HG02610 (cell line): ENCODE data around the gene APMAP.

Experiments
- ATAC-seq: cut with Tn5 transposase; IDR thresholded peaks from one replicate; pipeline ENCODE4 v1.9.1; 2021; ENCODE audit warnings: mild to moderate bottlenecking, moderate library complexity; ENCODE audit not compliant: unreplicated experiment

The APMAP gene

DNA sequence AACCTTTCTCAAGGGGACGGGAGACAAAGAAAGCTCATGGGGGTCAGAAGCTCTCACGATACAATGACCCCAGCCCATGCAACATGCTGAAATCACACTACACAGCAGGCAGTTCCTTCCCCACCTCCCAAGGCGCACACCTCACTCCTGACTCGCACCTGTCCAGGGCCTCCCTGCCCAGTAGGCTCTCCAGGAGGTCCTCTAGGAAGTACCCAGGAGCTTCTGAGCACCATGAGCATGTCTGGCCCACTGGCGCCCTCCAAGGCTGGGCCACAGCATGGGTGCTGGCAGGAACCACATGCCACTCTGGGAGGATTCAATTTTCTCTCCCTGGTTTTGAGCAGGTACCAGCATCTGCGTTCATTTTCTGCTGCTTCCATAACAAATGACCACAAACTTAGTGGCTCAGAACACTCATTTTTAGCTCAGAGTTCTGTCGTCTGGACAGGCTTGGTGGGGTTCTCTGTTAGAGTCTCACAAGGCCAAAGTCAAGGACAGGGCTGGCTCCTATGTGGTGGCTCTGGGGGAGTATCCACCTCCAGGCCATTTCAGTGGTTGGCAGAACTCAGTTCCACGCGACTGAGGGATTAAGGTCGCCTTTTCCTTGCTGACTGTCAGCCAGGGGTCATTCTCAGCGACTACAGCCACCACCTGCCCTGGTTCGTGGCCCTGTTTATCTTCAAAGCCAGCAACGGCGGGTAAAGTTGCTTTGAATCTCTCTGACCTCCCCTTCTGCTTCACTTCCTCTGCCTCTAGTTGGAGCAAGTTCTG is 32.7 kb upstream of the APMAP start:
- no peak for ATAC-seq

DNA sequence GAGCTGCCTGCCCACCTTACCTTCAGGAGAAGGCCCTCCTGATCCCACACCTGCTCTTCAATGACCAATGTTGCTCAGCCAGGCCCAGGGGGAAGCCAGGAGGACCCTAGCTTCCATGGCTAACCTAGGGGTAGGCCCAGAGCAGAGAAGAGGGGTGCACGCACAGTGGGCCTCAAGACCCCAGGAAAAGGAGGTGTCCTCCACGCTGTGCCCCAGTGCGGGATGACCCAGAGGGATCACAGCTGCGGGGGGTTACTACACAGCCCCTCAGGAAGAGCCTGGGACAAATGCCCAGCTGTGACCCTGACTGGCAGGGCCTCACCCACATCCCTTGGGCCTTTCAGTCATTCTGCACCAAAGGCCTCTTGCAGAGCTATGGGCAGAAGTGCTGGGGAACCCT is 31.6 kb upstream of the APMAP start:
- ATAC-seq: no peak

DNA sequence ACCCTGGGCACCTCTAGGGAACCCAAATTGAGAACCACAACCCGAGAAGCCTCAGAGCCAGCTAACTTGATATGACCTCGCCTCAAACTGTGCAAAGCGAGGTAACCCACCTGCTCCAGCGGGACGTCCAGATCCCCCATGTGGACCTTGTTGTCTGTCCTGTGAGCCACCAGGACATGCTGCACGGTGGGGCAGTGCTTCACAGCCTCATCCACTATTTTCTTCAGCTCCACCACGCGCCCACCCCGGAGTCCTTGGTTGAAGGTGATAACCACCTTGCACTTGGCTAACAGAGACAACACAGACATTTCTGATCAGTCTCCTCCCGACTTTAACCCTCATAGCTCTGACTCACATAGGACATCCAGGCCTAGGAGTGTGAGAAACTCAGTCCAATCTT is 30.8 kb upstream of the APMAP start:
- ATAC-seq: no peak

DNA sequence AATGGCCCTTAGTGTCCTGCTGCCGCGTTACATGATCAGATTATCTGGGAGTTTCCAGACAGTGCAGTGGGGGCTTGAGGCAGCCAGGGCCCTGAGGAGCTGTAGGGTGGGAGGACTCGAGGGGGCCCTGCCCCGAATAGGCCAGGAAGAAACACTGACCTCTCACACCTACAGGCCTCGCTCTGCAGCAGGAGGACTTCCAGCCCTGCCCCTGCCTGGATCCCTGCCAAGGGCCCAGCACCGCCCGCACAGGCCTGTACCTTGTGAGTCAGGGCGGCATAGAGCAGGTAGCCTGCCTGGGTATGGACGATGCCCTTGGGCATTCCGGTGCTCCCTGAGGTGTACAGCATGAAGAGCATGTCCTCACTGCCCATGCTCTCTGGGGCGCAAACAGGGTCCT is 30.1 kb upstream of the APMAP start:
- ATAC-seq: no peak

DNA sequence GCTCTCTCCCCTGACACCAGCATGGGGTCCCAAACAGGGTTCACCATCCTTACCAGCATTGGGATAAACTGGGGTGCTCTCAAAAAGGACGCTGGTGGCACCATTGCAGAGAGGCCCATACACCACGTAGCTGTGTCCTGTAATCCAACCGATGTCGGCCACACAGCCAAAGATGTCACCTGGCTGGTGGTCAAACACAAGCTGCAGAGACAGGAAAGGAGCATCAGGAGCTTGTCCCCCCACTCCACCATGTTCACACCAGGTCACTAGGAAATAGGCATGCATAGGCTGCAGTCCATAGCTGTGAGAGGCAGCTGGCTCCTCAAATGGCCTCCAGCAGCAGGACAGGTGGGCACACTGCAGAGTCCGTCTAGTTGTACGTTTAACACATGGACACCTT is 28.8 kb upstream of the APMAP start:
- ATAC-seq: no peak

DNA sequence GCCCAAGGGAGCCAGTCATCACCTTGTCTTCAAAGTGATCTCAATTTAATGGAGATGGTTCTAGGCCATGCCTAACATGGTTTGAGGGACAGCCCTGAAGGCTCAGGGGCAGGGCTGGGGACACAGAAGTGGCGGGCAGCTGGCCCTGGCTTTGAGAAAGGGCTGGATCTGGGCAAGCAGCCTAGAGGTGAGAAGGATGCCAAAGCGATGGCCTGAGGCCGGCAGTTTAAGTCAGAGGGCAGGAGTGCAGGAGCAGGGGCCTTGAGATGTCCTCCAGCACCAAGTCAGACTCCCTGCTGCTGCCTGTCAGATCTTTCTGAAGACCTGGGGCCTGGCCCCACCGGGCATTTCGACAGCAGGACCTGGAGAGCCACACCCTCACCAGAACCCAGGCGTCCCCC is 28.4 kb upstream of the APMAP start:
- no peak for ATAC-seq

DNA sequence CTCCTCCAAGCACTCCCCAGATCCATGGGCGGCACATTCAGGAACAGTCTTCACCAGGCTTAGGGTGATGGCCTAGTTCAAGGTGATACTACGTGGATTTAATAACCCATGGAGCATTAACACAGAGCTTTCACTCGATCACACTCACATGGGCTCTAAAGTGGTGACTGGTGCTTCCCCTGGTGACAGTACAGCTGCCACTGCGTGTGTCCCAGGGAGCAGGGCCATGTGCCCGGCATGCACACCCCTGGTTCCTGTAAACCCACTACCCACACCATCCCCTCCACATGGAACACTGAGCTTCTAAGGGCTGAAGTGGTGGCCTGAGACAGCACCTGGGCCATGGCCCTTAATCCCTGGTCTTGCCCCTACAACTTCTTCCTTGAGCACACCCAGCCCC is 27.8 kb upstream of the APMAP start:
- no peak for ATAC-seq

DNA sequence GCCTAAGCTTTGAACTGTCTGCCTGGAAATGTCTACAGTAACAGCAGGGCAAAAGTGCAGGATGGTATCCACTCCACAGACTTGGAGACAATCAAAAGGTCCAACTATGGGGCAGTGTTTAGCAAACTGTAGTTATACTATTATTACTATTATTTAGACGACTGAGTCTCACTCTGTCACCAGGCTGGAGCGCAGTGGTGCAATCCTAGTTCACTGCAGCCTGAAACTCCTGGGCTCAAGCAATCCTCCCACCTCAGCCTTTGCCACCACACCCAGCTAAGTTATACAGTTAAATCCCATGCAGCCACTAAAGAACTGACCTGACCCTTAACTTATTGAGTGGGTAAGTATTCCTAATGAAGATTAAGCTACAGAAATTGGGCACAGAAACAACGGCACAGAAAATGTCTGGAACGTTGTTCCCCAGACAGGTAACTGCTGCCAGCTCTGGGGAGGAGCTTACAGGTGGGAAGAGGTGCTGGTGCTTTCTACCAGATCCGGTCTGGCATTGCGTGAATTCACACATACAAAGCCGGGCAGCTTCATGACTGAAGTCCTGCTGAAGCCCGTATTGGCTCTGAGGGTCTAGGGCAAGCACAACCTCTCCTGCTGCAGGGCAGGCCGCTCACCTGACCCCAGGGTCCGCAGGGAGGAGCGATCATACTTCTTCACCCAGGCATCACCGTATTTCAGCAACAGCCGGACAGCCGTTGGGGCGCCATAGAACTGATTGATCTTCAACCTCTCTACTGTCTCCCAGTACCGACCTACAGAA is 27.0 kb upstream of the APMAP start:
- ATAC-seq: no peak

DNA sequence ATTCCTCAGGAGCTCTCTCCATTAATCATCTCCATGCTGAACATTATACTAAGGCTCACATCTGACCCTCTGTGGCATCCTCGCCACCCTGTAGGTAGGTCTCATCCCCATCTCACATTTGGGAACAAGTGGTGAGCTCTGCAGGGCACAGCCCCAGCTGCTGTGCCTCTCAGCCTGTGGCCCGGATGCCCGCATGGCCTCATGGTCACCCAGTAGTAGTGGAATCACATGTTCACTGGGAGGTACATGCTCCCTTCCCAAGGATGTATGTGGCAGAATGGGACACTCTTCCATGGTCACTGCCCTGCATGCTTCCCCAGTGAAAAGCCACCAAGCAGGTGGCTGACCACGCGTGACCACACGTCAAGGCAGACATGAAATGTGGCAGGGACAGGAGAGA is 26.3 kb upstream of the APMAP start:
- ATAC-seq: no peak

DNA sequence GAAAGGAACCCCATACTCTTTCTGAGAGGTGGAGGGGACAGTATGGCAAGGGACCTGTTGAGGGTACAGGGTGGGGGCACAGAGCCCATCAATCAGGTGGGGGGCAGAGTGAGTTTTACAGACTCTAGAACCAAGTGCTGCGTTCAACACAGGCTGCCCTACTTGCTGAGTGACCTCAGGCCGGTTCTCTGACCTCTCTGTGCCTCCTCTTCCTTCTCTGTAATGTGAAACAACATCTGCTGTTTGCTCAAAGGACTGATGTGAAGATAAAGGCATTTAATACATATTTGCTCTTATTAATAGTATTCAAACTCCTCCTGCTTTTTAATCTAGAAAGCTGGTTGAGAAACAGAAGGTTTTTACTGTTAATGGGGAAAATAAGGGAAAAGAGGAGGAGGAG is 25.9 kb upstream of the APMAP start:
- no peak for ATAC-seq

DNA sequence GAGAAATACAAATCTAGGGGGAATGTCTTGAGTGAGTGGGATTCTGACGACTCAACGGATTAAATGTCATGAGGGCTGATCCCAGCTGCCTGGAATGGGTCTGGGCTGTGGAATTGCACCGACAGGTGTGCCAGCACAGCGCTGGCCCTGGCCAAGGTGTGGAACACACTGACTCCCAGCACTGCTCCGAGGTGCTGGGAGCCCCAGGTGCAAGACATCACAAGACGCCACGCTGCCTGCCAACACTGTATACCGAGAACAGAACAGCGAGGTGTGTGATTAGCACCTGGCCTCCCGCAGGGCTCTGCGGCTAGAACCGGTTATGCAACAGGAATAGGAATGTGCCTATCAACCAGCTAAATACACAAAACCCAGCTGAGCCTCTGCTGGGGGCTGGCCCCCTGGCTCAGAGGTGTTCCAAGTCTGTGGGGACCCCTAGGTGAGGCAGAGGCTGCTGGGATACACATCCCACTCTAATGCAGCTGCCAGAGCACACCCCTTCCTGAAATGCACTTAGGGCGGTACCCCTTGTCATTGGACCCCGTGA is 24.8 kb upstream of the APMAP start:
- ATAC-seq: no peak

DNA sequence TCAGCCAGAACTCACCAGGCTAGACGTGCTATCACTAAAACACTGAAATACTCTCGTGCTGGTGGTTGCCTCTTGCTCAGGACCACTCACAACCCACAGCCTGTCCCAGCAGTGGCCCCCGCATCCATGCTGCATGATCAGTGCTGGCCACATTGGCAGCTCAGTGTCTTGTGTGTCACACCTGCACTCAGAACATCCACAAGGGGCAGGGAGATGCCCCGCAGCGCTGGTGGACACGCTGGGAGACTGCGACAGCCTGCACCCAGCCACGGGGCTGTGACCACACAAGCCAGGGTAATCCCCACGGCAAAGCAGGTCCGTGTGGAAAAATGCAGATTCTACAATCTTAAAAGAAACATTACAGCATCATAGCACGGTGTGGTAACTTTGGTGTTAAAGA is 23.9 kb upstream of the APMAP start:
- no peak for ATAC-seq

DNA sequence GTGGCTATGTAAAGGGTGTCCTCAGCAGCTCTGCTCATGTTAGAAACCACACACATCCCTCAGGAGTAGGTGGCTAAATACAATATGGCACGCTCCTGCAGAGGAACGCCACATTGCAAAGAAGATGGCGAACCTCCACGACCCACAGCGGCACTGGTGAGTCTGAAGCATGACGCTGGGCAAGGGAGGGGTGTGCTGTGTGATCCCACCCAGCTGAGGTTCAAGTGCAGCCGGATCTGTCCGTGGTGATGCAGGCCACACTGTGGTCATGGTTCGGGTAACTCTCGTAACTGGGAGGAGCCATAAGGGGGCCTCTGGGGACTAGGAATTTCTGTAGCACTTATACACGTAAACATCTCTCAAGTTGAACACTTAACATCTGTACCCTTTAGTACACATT is 23.4 kb upstream of the APMAP start:
- ATAC-seq: no peak

DNA sequence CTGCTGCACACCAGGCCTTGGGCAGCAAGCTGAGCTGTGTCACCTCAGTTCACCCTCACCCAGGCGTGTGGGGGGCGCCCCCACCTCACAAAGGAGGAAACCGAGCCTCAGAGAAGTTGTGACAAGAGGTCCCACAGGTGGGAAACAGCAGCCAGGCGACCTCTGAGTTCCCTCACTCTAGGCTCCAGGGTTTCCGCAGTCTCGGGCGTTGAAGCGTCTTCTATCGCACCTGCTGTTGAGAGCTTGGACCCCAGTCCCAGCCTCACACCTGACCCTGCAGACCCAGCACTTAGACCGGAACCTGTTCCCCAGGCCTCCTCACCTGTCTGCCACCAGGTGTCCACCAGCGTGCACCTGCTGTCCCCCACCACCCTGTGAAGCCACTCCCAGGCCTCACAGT is 22.3 kb upstream of the APMAP start:
- ATAC-seq: no peak

DNA sequence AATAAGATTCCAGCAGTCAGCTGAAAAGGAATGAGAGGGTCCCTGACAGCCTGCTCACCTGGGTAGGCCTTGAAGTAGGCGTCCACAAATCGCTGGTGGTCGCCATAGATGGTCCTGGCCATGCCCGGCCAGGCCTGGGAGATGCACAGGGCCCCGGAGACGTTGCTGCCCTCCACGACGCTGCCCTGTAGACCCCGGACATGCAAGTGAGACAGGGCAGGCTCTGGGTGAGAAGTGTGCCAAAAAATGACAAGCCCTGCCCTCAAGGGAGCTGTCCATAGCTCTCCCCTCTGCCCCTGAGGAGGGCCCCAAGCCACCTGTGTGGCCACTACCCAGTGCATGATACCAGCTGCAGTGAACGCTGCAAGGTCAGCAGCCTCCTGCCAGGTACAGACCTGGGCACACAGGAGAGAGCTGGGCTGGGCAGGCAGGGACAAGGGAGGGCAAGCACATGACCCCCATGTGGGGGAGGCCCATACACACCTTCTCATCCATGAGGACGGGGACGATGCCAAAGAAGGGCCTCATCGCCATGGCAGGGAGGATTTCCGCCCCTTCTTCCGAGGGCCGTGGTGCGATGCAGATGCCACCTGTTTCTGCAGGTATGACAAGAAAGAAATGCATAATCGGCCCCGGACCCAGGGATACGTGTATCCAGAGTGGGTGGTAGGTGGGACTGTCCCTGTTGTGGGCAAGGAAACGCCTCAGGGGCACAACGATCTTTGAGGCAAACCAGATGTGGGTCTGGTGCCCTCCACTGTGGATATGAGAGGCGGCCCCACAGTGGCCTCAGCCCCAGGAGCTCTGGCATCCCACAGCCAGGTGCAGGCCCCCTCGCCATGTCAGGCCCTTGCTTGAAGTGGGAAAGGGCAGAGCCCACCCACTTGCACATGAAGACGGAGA is 21.2 kb upstream of the APMAP start:
- ATAC-seq: no peak

DNA sequence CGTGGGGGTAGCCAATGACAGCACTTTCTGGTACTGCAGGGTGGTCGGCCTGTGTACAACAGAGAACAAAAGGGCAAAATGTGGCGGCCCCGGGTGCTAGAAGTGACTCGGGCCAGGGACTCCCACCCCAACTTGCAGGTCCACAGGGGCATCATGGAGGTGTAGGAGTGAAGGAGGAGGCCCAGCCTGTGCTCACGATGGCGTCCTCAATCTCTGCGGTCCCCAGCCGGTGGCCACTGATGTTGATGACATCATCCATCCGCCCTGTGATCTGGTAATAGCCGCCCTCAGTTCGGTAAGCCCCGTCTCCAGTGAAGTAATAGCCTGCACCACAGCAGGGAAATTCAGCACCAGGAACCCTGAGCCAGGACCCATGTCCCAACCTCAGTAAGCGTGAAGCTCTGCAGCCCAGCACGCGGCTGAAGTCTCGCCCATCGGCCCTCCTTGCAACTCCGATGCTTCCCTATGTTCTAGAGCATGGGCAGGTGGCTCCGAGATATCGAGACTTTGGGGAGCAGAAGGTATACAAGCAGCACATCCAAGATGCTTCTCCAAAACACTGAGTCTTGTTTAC is 20.2 kb upstream of the APMAP start:
- no peak for ATAC-seq

DNA sequence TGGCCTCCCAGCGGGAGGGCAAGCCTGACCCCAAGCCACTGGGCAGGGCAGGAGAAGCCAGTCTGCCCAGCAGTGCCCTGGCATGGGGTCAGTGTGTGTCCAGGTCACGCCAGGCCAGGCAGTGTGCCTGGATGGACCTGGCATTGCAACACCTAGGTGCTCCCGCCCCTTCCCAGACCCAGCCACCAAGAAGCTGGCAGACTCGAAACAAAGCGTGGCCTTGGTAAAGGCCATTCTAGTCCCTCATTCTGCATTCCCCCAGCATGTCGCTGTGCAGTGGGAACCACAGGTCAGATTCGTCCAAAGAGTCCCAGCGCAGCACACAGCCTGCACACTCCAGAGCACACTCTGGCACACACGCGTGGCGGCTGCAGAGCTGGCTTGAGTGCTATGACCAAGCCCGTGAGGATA is 19.3 kb upstream of the APMAP start:
- ATAC-seq: no peak

DNA sequence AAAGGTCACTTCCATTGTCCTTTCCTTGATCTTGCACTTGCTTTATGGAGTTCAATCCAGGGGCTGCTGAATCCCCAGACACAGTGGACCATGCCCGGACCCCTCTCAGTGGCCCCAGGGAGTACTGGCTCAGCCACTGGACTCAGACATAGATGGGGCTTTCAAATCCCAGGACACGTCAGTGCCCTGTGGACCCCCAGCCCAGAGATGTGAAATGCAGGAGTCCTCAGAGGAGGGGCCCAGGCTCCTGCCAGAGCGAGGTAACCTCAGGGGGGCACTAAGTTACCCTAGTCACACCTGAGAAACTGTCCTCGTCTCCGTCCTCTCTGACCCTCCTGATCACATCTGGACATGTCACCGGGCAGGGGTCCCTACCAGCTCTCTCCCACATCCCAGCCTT is 18.7 kb upstream of the APMAP start:
- no peak for ATAC-seq

DNA sequence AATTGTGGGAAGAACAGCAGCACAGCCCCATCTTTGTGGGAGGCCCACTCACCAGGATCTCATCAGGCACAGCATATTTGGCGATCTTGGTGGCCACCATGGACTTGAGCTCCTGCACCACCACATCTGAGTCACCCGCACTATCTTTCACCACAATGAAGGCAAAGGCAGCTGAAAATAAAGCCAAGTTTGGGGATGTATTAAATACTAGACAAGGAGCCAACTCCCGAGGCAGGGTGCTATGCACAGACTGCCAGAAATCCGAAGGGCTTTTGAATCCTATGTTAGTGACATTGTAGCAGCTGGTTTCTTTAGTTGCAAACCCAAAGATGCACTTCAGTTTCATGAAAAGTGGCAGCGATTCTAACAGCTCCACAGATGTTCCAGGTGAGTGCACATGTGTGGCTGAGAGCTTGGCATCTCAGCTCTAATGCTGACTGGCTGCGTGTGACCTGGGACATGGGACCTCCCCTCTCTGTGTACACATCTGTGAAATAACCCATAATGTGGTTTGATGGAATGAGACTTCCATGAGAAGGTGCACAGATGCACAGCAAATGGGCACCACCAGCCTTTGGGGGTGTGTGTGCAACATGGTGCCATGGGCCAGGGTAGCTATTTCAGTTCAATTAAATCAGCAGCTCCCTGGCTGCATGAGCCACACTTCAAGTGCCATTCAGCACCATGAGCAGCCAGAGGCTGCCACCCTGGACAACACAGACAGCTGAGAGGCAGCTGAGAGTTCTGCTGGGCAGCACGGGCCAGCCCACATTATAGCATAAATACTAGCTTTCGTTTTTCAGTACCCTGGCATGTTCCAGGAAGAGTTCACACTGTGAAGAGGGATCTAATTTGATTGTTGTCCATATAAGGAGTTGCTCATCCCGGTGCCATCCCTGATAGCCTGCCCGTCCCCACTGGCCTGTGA is 16.9 kb upstream of the APMAP start:
- no peak for ATAC-seq
